SU-DHL-6 (cell line): ENCODE results near the gene ANKRD33B.
"Not testable (repeated sequence)": the region's sequence is repeated elsewhere in the genome, so short reads cannot be mapped to it uniquely, and the experiment has no call there.

ENCODE experiments used
- H2AFZ ChIP-seq: fragments of 200-600 bp; sonication (generic); 2 replicates; pipeline ENCODE4 v1.6.1; 2014; ENCODE audit warnings: low read depth, mild to moderate bottlenecking, moderate library complexity, mixed read lengths, antibody characterized with exemption, low read length; ENCODE audit not compliant: severe bottlenecking
- H3F3A ChIP-seq: fragments of 200-600 bp; shearing (Covaris generic); 2 replicates; pipeline ENCODE4 v1.6.0; 2016; ENCODE audit warnings: antibody characterized with exemption, mild to moderate bottlenecking; ENCODE audit not compliant: insufficient read depth
- H3K27ac ChIP-seq: fragments of 200-600 bp; sonication (generic); 2 replicates; pipeline ENCODE4 v1.5.1; 2016; ENCODE audit warnings: low read depth, mild to moderate bottlenecking, low read length, moderate library complexity, mixed read lengths
- H3K27me3 ChIP-seq: fragments of 200-600 bp; sonication (generic), shearing (Covaris generic); 2 replicates; pipeline ENCODE4 v1.6.0; 2014; ENCODE audit warnings: mild to moderate bottlenecking, low read length
- H3K36me3 ChIP-seq: fragments of 200-600 bp; sonication (generic); 2 replicates; pipeline ENCODE4 v1.6.1; 2014; ENCODE audit warnings: mild to moderate bottlenecking, low read length, mixed read lengths
- H3K4me2 ChIP-seq: fragments of 300-600, 200-600 bp; shearing (Covaris generic), sonication (generic); 2 replicates; pipeline ENCODE4 v1.6.0; 2014; ENCODE audit warnings: low read length, low read depth, mild to moderate bottlenecking; ENCODE audit not compliant: poor library complexity, severe bottlenecking
- H3K4me3 ChIP-seq: fragments of 200-600 bp; sonication (generic); 2 replicates; pipeline ENCODE4 v1.5.1; 2014; ENCODE audit warnings: antibody characterized with exemption, low read length, mild to moderate bottlenecking, mixed read lengths; ENCODE audit not compliant: insufficient read depth, poor library complexity, severe bottlenecking
- H3K79me2 ChIP-seq: fragments of 200-600 bp; sonication (generic); 2 replicates; pipeline ENCODE4 v1.6.1; 2014; ENCODE audit warnings: mild to moderate bottlenecking, low read length, moderate library complexity; ENCODE audit not compliant: insufficient read depth
- H3K9ac ChIP-seq: fragments of 200-600 bp; sonication (generic); 2 replicates; pipeline ENCODE4 v1.7.0; 2014; ENCODE audit warnings: mild to moderate bottlenecking, low read length
- H3K9me2 ChIP-seq: fragments of 200-600 bp; sonication (generic); replicated peaks from 2 replicates; pipeline ENCODE4 v1.6.1; 2014; ENCODE audit warnings: low read length; ENCODE audit not compliant: insufficient read depth
- H3K9me3 ChIP-seq: fragments of 200-600 bp; sonication (generic); 2 replicates; pipeline ENCODE4 v1.6.1; 2014; ENCODE audit warnings: low read length, mixed read lengths; ENCODE audit not compliant: insufficient read depth
- H4K20me1 ChIP-seq: fragments of 200-600 bp; sonication (generic); 2 replicates; pipeline ENCODE4 v1.6.1; 2014; ENCODE audit warnings: low read depth, mild to moderate bottlenecking, antibody characterized with exemption, low read length, moderate library complexity, mixed read lengths
- EZH2phosphoT487 ChIP-seq: fragments of 200-600 bp; sonication (generic), shearing (Covaris generic); conservative IDR thresholded peaks from 2 replicates; pipeline ENCODE4 v1.6.1; 2018; ENCODE audit warnings: mild to moderate bottlenecking, antibody characterized with exemption, low read length, moderate library complexity, mixed read lengths
- TF ChIP-seq, protein P1 (sequence below): fragments of 200-600 bp; sonication (generic); IDR thresholded peaks from one replicate; pipeline ENCODE4 v1.5.1; 2017; ENCODE audit warnings: antibody characterized with exemption, mild to moderate bottlenecking, low read length, moderate library complexity; ENCODE audit not compliant: insufficient read depth, poor library complexity, severe bottlenecking

The ANKRD33B gene

DNA sequence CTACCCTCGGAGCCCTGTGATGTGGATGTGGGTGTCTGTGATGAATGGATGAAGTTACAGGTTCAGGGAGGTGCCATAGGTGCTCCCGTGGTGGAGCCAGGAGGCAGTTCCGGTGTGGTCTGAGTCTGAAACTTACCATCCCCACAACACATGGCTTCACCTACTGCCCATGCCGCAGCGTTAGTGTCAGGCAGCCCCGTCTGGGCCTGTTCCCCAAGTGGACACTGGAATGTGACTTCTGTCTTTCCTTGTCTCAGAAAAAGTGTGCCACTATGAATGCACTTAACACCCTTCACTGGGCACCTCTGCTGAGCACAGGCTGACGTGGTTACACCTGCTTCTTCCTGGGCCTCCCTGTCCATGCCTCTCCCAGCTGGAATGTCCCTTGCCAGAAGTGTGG is 8.6 kb downstream of the ANKRD33B start:
- Histone ChIP-seq H3K4me2 (no peak overlapping the region), H3K4me3 (no peak overlapping the region), H3K9me2 (no peaks in the 10 kb centered on the region), H3K27me3 (no peaks in the 10 kb centered on the region), H3K9ac (no peak overlapping the region), H3K36me3 (no peaks in the 10 kb centered on the region), H4K20me1 (peaks cover 5% of the 10 kb centered on the region; the same call in 1 of the 2 replicates), H2AFZ (no peak overlapping the region), H3K9me3 (no peaks in the 10 kb centered on the region), H3F3A (peaks cover 9% of the 10 kb centered on the region; the same call in 1 of the 2 replicates), H3K79me2 (peaks cover 84% of the 10 kb centered on the region), H3K27ac (no peak overlapping the region)
- TF ChIP-seq EZH2phosphoT487 = no peak
- TF ChIP-seq, protein P1, sequence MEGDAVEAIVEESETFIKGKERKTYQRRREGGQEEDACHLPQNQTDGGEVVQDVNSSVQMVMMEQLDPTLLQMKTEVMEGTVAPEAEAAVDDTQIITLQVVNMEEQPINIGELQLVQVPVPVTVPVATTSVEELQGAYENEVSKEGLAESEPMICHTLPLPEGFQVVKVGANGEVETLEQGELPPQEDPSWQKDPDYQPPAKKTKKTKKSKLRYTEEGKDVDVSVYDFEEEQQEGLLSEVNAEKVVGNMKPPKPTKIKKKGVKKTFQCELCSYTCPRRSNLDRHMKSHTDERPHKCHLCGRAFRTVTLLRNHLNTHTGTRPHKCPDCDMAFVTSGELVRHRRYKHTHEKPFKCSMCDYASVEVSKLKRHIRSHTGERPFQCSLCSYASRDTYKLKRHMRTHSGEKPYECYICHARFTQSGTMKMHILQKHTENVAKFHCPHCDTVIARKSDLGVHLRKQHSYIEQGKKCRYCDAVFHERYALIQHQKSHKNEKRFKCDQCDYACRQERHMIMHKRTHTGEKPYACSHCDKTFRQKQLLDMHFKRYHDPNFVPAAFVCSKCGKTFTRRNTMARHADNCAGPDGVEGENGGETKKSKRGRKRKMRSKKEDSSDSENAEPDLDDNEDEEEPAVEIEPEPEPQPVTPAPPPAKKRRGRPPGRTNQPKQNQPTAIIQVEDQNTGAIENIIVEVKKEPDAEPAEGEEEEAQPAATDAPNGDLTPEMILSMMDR = no peak

DNA sequence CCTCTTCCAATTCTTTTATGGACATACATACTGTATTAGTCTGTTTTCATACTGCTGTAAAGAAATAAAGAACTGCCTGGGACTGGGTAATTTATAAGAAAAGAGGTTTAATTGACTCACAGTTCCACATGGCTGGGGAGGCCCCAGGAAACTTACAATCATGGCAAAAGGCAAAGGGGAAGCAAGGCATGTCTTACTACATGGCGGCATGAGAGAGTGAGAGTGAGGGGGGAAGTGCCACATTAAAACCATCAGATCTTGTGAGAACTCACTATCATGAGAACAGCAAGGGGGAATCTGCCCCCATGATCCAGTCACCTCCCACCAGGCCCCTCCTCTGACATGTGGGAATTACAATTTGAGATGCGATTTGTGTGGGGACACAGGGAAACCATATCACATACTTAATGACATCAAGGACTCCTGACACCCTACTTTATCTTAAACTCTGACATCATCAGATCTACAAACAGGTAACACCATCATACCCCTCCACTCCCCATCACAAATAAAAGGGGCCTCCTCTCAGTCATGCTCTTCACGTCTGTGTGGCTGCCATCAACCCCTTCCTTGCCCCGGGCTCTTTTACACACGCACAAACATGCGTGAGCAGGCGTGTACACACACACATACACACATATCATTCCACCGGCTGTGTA is 9.7 kb downstream of the ANKRD33B start:
- no peak overlapping the region for H3K4me2 ChIP-seq
- H3K79me2 ChIP-seq = peaks cover 84% of the 10 kb centered on the region
- TF ChIP-seq, protein P1 = no peak
- TF ChIP-seq EZH2phosphoT487 = no peak
- H3K27ac ChIP-seq = no peak overlapping the region
- no peaks in the 10 kb centered on the region for H3K36me3 ChIP-seq
- no peaks in the 10 kb centered on the region for H3K9me3 ChIP-seq
- H3K4me3 ChIP-seq = no peak overlapping the region
- no peaks in the 10 kb centered on the region for H3K9me2 ChIP-seq
- H3K9ac ChIP-seq = no peak overlapping the region
- no peaks in the 10 kb centered on the region for H3K27me3 ChIP-seq
- H2AFZ ChIP-seq = no peak overlapping the region
- peaks cover 5% of the 10 kb centered on the region; the same call in 1 of the 2 replicates for H4K20me1 ChIP-seq
- peaks cover 14% of the 10 kb centered on the region for H3F3A ChIP-seq

DNA sequence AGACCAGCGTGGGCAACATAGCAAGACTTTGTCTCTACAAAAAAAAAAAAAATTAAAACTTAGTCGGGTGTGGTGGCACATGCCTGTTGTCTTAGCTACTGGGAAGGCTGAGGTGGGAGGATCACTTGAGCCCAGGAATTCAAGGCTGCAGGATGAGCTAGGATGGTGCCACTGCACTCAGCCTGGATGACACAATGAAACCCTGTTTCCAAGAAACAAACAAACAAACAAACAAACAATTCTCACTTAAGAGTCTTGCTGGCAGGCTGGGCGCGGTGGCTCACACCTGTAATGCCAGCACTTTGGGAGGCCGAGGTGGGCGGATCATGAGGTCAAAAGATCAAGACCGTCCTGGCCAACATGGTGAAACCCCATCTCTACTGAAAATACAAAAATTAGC is 11.0 kb downstream of the ANKRD33B start:
- not testable (repeated sequence) for H3K4me2 ChIP-seq, H3K9me2 ChIP-seq, H3K9ac ChIP-seq, H3K36me3 ChIP-seq, H3K4me3 ChIP-seq, H4K20me1 ChIP-seq, H3K9me3 ChIP-seq, H3K27me3 ChIP-seq, H2AFZ ChIP-seq, H3K27ac ChIP-seq
- Histone ChIP-seq H3K79me2 (peaks cover 82% of the 10 kb centered on the region), H3F3A (peaks cover 25% of the 10 kb centered on the region)

DNA sequence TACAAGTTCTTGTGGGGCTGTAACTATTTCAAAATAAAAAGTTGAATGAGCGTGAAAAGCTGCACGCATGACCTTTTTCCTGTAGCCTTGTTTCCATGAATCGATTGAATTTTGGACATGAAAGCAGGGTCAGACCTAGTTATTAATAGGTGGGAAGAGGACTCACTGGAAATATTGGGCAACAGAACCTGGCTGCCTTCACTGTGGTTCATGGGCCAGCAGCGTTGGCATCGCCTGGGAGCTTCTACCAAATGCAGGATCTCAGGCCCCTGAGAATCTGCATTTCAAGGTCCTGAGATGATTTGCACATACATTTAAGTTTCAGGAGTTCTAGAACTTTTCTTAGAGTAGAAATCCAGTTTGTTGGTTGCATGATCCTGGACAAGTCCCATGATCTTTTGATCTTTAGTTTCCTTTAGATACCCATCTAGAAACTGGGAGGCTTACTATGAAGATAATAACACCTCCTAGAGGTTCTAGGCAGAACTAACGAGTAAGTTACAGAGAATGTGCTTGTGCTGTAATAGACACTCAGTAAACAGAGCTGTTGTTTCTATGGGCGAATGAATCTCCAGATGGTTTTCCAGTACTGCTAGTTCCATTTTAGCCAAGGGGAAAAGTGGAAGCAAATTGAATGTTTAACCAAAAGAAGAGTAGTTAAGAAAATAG is 12.4 kb downstream of the ANKRD33B start:
- no peaks in the 10 kb centered on the region for H3K27me3 ChIP-seq
- H3K27ac ChIP-seq = no peak overlapping the region
- no peak overlapping the region for H3K9ac ChIP-seq
- H3K4me3 ChIP-seq = no peak overlapping the region
- H3K9me2 ChIP-seq = no peaks in the 10 kb centered on the region
- H2AFZ ChIP-seq = no peak overlapping the region
- H4K20me1 ChIP-seq = peaks cover 5% of the 10 kb centered on the region; the same call in 1 of the 2 replicates
- peaks cover 25% of the 10 kb centered on the region for H3F3A ChIP-seq
- no peaks in the 10 kb centered on the region for H3K36me3 ChIP-seq
- no peaks in the 10 kb centered on the region for H3K9me3 ChIP-seq
- H3K79me2 ChIP-seq = peaks cover 82% of the 10 kb centered on the region
- H3K4me2 ChIP-seq = no peak overlapping the region
- TF ChIP-seq, protein P1 = peak; percentile 22
- no peak for TF ChIP-seq EZH2phosphoT487
